Fibroblast of skin of scalp (primary cell): Measurements from ENCODE around the gene WNT8A.

Experiments used
- DNase-seq: peaks from one replicate; pipeline ENCODE4 v3.0.0-alpha.2; 2013

WNT8A gene

GRCh38 chr5:138092301-138092700, 8.5 kb downstream of the WNT8A start:
- DNase-seq, result no peak

GRCh38 chr5:138093036-138093435, 9.2 kb downstream of the WNT8A start:
- no peak for DNase-seq

- no peak for DNase-seq
These were observed 11.5 kb downstream of the WNT8A start for GRCh38 chr5:138095100-138095907.

- no peak for DNase-seq
These were observed 12.5 kb downstream of the WNT8A start for GRCh38 chr5:138096363-138096762.

- DNase-seq, result no peak
These were observed 13.4 kb downstream of the WNT8A start for GRCh38 chr5:138096997-138097828.

GRCh38 chr5:138102454-138103318, 18.9 kb downstream of the WNT8A start:
- no peak for DNase-seq

GRCh38 chr5:138103319-138103637, 19.4 kb downstream of the WNT8A start:
- no peak for DNase-seq

GRCh38 chr5:138105709-138106108, 21.9 kb downstream of the WNT8A start:
- no peak for DNase-seq

- no peak for DNase-seq
These were observed 23.4 kb downstream of the WNT8A start for GRCh38 chr5:138107213-138107612.

- no peak for DNase-seq
These were observed 25.8 kb downstream of the WNT8A start for GRCh38 chr5:138109463-138110265.

GRCh38 chr5:138110266-138110963, 26.6 kb downstream of the WNT8A start:
- DNase-seq, result peak; percentile 3

GRCh38 chr5:138111181-138111580, 27.3 kb downstream of the WNT8A start:
- DNase-seq, result no peak

GRCh38 chr5:138111937-138112336, 28.1 kb downstream of the WNT8A start:
- peak; percentile 18 for DNase-seq

- no peak for DNase-seq
These were observed 31.4 kb downstream of the WNT8A start for GRCh38 chr5:138115254-138115653.

GRCh38 chr5:138128334-138128733, 44.5 kb downstream of the WNT8A start:
- no peak for DNase-seq

- DNase-seq, result no peak
These were observed 45.5 kb downstream of the WNT8A start for GRCh38 chr5:138129347-138129746.

- no peak for DNase-seq
These were observed 48.7 kb downstream of the WNT8A start for GRCh38 chr5:138132543-138132942.

- DNase-seq, result peak; percentile 44
These were observed 55.3 kb downstream of the WNT8A start, which contains the start of gene NME5 for GRCh38 chr5:138138949-138139780. Gene NME5, minus strand, starts transcription at chr5:138139428. Its CDS starts 648 bp downstream, at chr5:138138780.

- DNase-seq, result no peak
These were observed 55.9 kb downstream of the WNT8A start for GRCh38 chr5:138139781-138140090.

GRCh38 chr5:138140268-138140667, 56.4 kb downstream of the WNT8A start:
- no peak for DNase-seq
